ENCODE measurements around the gene LRP1B. TPM values are rescaled to one million over a fixed set of nuclear protein-coding genes. Genes with fewer than 3 reads are reported as not detected.
"Not testable (repeated sequence)": the region's sequence is repeated elsewhere in the genome, so short reads cannot be mapped to it uniquely, and the experiment has no call there.

Gene LRP1B
- total RNA-seq, 4 donors from 2014 or later, result 3.3 to 11.1 (median 4.6) TPM

GRCh38 chr2:140344838-140345237, 1786.0 kb downstream of the LRP1B start:
- TF ChIP-seq CTCF (IDR thresholded peaks at IDR 0.05 in 4 of 5, conservative IDR thresholded peaks at IDR 0.05 in 1 of 5), result no peak
- no peak for TF ChIP-seq POLR2A (IDR thresholded peaks at IDR 0.05)
- Histone ChIP-seq H3K4me1 (no peaks in the 10 kb centered on the region), H3K27ac (no peak overlapping the region), H3K9me3 (no peaks in the 10 kb centered on the region), H3K27me3 (no peaks in the 10 kb centered on the region), H3K4me3 (no peak overlapping the region), H3K36me3 (no peaks in the 10 kb centered on the region)
- intact Hi-C loops (cut with DNase I; ENCODE audit: low total_unique reads) (no loop called here), in situ Hi-C loops (cut with MboI; ENCODE audit: low sequenced_read_pairs in 4 of 4) (no loop called here)
- DNase-seq, result no peak
- ATAC-seq, result no peak

GRCh38 chr2:140344266-140344665, 1786.5 kb downstream of the LRP1B start:
- DNase-seq; ATAC-seq; H3K4me1 ChIP-seq; H3K9me3 ChIP-seq; H3K36me3 ChIP-seq; H3K27ac ChIP-seq; H3K4me3 ChIP-seq; in situ Hi-C loops (cut with MboI; ENCODE audit: low sequenced_read_pairs in 4 of 4); intact Hi-C loops (cut with DNase I; ENCODE audit: low total_unique reads); H3K27me3 ChIP-seq: not testable (repeated sequence)

GRCh38 chr2:140338795-140339194, 1792.0 kb downstream of the LRP1B start:
- ATAC-seq, result no peak
- no peaks in the 10 kb centered on the region for H3K36me3 ChIP-seq
- DNase-seq, result no peak
- intact Hi-C loops (cut with DNase I; ENCODE audit: low total_unique reads), result no loop called here
- TF ChIP-seq POLR2A (IDR thresholded peaks at IDR 0.05) (no peak), CTCF (IDR thresholded peaks at IDR 0.05 in 4 of 5, conservative IDR thresholded peaks at IDR 0.05 in 1 of 5) (no peak)
- H3K27me3 ChIP-seq, result no peaks in the 10 kb centered on the region
- H3K27ac ChIP-seq, result no peak overlapping the region
- in situ Hi-C loops (cut with MboI; ENCODE audit: low sequenced_read_pairs in 4 of 4), result no loop called here
- H3K4me1 ChIP-seq, result no peaks in the 10 kb centered on the region
- H3K9me3 ChIP-seq, result no peaks in the 10 kb centered on the region
- H3K4me3 ChIP-seq, result no peak overlapping the region

- no peak for DNase-seq
- ATAC-seq, result no peak
- intact Hi-C loops (cut with DNase I; ENCODE audit: low total_unique reads), result no loop called here
Observed at GRCh38 chr2:140337061-140337460, 1793.8 kb downstream of the LRP1B start.

GRCh38 chr2:140316345-140316744, 1814.5 kb downstream of the LRP1B start:
- Histone ChIP-seq H3K27ac (no peak overlapping the region), H3K36me3 (no peaks in the 10 kb centered on the region), H3K9me3 (no peaks in the 10 kb centered on the region), H3K4me1 (no peaks in the 10 kb centered on the region), H3K4me3 (no peak overlapping the region), H3K27me3 (no peaks in the 10 kb centered on the region)
- in situ Hi-C loops (cut with MboI; ENCODE audit: low sequenced_read_pairs in 4 of 4), result no loop called here
- ATAC-seq (no peak), DNase-seq (no peak)
- no peak for TF ChIP-seq CTCF (IDR thresholded peaks at IDR 0.05 in 4 of 5, conservative IDR thresholded peaks at IDR 0.05 in 1 of 5)
- TF ChIP-seq POLR2A (IDR thresholded peaks at IDR 0.05), result no peak
- intact Hi-C loops (cut with DNase I; ENCODE audit: low total_unique reads), result no loop called here

More at GRCh38 chr2:140337061-140337460, 1793.8 kb downstream of the LRP1B start:
- TF ChIP-seq POLR2A (IDR thresholded peaks at IDR 0.05) (no peak), CTCF (IDR thresholded peaks at IDR 0.05 in 4 of 5, conservative IDR thresholded peaks at IDR 0.05 in 1 of 5) (no peak)
- in situ Hi-C loops (cut with MboI; ENCODE audit: low sequenced_read_pairs in 4 of 4), result no loop called here
- Histone ChIP-seq H3K27me3 (no peaks in the 10 kb centered on the region), H3K9me3 (no peaks in the 10 kb centered on the region), H3K27ac (no peak overlapping the region), H3K4me3 (no peak overlapping the region), H3K4me1 (no peaks in the 10 kb centered on the region), H3K36me3 (no peaks in the 10 kb centered on the region)
